Mucosa of stomach (tissue), 1 donor: ENCODE measurements around the gene SLC12A8.
A peak's percentile ranks its signal among the peaks of the same experiment; 100 is the strongest.

Source experiments
- H3K27me3 ChIP-seq: one replicate; pipeline ENCODE4 v1.7.0; 2013; ENCODE audit warnings: mild to moderate bottlenecking, low read length; ENCODE audit not compliant: control insufficient read depth, insufficient read depth
- H3K36me3 ChIP-seq: one replicate; pipeline ENCODE4 v1.7.0; 2013; ENCODE audit warnings: low read length; ENCODE audit not compliant: control insufficient read depth, insufficient read depth
- H3K4me1 ChIP-seq: one replicate; pipeline ENCODE4 v1.7.0; 2013; ENCODE audit warnings: mild to moderate bottlenecking, low read length; ENCODE audit not compliant: control insufficient read depth, insufficient read depth
- H3K4me3 ChIP-seq: one replicate; pipeline ENCODE4 v1.7.0; 2013; ENCODE audit warnings: low read length
- H3K9ac ChIP-seq: one replicate; pipeline ENCODE4 v1.7.0; 2013; ENCODE audit warnings: mild to moderate bottlenecking, low read length, moderate library complexity
- H3K9me3 ChIP-seq: one replicate; pipeline ENCODE4 v1.7.0; 2013; ENCODE audit warnings: mild to moderate bottlenecking, low read length, moderate library complexity; ENCODE audit not compliant: control insufficient read depth
- donor health status: Pancreatic carcinoma.

The SLC12A8 gene

DNA sequence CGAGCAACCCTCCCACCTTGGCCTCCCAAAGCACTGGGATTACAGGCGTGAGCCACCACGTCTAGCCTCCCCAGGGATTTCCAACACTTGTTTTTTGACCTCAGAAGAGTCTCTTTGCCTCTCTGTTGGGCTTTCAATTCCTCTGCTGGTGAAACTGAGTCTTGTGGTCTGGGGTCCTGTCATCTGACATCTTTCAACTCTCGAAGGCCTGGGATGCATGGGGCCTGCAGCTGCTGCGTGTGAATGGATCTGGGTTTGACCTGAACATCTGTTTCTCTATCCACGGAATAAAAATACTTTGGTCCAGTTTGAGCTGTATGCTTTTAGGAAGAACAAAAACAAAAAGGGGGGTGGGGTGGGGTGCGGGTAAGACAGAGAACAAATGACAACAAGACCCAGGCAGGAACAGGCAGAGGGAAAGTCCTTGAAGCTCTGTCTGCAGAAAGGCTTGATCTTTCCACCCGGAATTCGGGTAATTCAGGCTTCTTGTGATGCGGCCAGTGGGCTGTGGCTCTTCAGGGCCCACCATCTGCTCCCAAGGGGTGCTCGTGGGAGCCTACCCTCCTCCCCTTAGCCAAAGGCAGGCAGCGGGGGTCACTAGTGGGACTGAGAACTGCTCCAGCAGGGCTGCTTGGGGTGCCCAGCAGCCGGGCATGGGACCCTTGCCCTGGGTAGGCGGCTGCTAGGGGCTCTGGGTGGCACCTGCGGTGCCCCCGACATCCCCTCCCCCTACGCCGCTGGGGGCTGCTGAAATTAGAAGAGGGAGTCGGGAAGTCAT, 71.5 kb downstream of the SLC12A8 start:
- H3K4me3 ChIP-seq, result no peak overlapping the region
- no peaks in the 10 kb centered on the region for H3K36me3 ChIP-seq
- no peak overlapping the region for H3K9ac ChIP-seq
- peaks cover 8% of the 10 kb centered on the region for H3K4me1 ChIP-seq
- H3K9me3 ChIP-seq, result no peaks in the 10 kb centered on the region
- H3K27me3 ChIP-seq, result no peaks in the 10 kb centered on the region

DNA sequence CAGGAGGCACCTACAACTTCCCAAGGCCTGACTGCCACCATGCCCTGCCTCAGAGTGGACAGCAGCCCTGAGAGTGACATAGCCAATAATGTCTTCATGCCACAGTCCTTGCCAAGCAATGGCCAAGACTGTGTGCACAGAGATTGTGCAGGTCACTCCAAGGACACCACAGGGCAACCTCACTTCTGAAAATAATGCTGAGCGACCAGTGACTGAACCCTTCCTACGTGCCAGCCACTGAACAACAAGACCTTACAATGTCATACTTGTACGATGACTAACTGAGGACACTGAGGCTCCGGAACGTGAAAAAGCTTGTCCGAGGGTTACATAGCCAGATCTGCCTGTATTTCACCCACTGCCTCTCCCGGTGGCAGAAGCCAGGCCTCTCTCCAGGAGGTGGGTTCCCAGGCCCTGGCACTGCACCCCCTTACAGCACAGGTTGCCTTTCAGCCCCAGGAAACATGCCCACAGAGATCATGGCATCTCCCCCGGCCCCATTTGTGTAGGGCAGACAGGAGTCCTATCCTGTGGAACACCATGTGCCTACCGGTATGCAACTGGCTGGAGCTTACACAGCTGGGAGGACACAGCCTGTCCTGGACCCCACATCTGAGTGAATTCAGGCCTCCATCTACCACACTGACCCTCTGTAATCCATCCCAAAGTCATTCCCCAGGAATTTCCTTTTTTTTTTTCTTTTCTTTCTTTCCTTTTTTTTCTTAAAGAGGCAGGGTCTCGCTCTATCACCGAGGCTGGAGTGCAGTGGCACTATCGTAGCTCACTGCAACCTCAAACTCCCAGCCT, 72.3 kb downstream of the SLC12A8 start:
- Histone ChIP-seq H3K4me1 (peaks cover 8% of the 10 kb centered on the region), H3K4me3 (no peak overlapping the region), H3K9me3 (no peaks in the 10 kb centered on the region), H3K36me3 (peaks cover under 1% of the 10 kb centered on the region), H3K27me3 (no peaks in the 10 kb centered on the region), H3K9ac (no peak overlapping the region)

- Histone ChIP-seq H3K4me1 (peaks cover 4% of the 10 kb centered on the region), H3K27me3 (no peaks in the 10 kb centered on the region), H3K9me3 (no peaks in the 10 kb centered on the region), H3K36me3 (peaks cover 8% of the 10 kb centered on the region), H3K4me3 (no peak overlapping the region), H3K9ac (no peak overlapping the region)
Observed at GRCh38 chr3:125139386-125139785, 73.2 kb downstream of the SLC12A8 start.

DNA sequence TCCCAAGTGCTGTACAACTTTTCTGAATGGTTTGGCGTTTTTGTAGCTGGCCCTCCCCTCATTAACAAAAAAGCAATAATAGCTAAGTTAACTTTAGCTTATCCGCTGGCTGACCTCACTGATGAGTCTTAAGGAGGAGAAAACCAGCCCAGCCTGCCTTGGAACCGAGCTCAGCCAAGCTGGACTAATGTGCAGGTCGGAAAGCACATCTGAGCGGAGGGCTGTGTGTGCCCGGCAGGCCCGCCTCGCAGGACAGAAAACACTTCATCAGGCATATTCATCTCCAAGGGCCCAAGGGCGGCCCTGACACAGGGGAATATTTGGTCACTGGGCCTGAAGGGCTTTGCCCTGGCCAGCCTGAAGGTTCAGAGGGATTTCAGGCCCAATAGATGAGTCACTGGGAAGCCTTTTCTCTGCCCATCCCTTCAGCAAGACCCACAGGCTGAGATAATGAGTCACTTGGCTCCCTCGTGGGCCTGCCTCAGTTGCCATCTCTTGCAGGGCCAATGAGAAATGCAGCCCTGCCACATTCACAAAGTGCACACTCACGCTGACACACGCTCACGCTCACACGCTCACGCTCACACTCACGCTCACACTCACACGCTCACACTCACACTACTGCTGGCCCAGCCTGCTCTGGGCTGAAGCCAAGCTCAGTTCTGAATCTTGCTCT, 75.1 kb downstream of the SLC12A8 start:
- H3K36me3 ChIP-seq, result peaks cover 8% of the 10 kb centered on the region
- no peaks in the 10 kb centered on the region for H3K27me3 ChIP-seq
- no peak overlapping the region for H3K9ac ChIP-seq
- no peaks in the 10 kb centered on the region for H3K9me3 ChIP-seq
- H3K4me3 ChIP-seq, result no peak overlapping the region
- H3K4me1 ChIP-seq, result no peaks in the 10 kb centered on the region

- Histone ChIP-seq H3K27me3 (no peaks in the 10 kb centered on the region), H3K4me3 (no peak overlapping the region), H3K36me3 (peaks cover 8% of the 10 kb centered on the region), H3K9ac (no peak overlapping the region), H3K9me3 (no peaks in the 10 kb centered on the region), H3K4me1 (no peaks in the 10 kb centered on the region)
Observed at GRCh38 chr3:125136966-125137357, 75.6 kb downstream of the SLC12A8 start.

DNA sequence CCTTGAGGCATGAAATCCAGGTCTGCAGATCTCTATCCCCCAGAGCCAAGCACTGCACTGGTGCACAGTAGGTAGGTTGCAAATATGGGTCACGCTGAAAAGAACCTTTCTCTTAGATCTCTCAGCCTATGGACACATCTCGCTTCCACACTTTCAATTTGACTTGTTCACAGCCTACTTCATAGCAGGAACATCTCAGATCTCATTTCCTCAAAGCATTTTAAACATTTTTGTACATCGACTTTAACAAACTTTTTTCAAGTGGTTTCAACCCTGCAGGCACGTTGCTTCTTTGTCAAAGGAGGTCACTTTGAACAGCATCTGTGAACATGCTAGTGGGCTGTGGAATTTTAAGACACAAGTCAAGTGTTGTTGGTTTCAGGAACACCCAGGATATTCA, 76.0 kb downstream of the SLC12A8 start:
- no peak overlapping the region for H3K4me3 ChIP-seq
- H3K9me3 ChIP-seq, result no peaks in the 10 kb centered on the region
- no peaks in the 10 kb centered on the region for H3K4me1 ChIP-seq
- H3K9ac ChIP-seq, result no peak overlapping the region
- H3K36me3 ChIP-seq, result peaks cover 8% of the 10 kb centered on the region
- no peaks in the 10 kb centered on the region for H3K27me3 ChIP-seq

GRCh38 chr3:125134952-125135351, 77.6 kb downstream of the SLC12A8 start:
- H3K36me3 ChIP-seq, result peaks cover 8% of the 10 kb centered on the region
- H3K9me3 ChIP-seq, result no peaks in the 10 kb centered on the region
- H3K9ac ChIP-seq, result no peak overlapping the region
- no peak overlapping the region for H3K4me3 ChIP-seq
- no peaks in the 10 kb centered on the region for H3K4me1 ChIP-seq
- H3K27me3 ChIP-seq, result no peaks in the 10 kb centered on the region

DNA sequence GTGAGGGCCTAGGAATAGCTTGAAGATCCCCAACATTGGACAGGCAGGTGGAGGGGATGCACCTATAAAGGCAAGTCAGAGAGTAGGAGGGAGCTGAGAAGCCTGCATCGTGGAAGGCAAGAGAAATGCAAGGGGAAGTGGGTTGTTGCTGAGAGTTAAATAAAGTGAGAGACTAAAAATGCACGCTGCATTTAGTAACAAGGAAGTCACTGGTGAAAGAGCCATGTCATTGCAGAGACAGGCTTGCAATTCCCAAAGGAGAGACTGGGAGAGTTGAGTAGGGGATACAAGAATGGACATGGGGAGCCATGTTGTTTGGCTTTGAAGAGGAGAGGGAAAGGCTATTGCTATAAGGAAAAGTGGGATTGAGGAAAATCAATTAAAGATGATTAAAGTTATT, 79.7 kb downstream of the SLC12A8 start:
- Histone ChIP-seq H3K4me3 (no peak overlapping the region), H3K36me3 (peaks cover 8% of the 10 kb centered on the region), H3K4me1 (peaks cover 11% of the 10 kb centered on the region), H3K27me3 (no peaks in the 10 kb centered on the region), H3K9ac (no peak overlapping the region), H3K9me3 (no peaks in the 10 kb centered on the region)

DNA sequence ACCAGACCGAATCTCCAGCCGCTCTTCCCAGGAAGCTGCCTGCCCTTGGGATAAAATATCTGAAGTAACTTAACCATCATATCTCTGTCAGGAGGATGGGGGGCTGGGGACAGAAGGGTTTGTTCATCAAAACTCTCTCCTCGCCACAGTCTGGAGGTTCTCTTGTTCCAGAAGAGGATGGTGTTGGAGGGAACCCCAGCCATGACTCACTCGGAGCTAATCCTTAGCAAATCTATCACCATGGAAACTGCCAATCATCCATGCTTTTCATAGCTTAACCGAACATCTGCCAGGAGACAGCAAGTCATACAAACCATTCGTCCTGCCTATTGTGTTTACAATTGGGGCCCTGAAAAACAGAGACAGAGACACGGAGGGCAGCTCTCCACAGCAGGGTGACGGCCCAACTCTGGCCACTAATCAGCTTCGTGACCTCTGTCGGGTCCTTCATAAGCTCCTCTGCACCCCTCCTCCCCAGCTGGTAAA, 83.0 kb downstream of the SLC12A8 start:
- peak overlapping the region; percentile 1 for H3K9ac ChIP-seq
- no peaks in the 10 kb centered on the region for H3K27me3 ChIP-seq

GRCh38 chr3:125128861-125129501, 83.6 kb downstream of the SLC12A8 start:
- peaks cover 11% of the 10 kb centered on the region for H3K4me1 ChIP-seq
- no peaks in the 10 kb centered on the region for H3K27me3 ChIP-seq
- H3K9me3 ChIP-seq, result no peaks in the 10 kb centered on the region
- no peak overlapping the region for H3K4me3 ChIP-seq
- H3K9ac ChIP-seq, result no peak overlapping the region
- H3K36me3 ChIP-seq, result no peaks in the 10 kb centered on the region

More for the DNA sequence above, 83.0 kb downstream of the SLC12A8 start:
- Histone ChIP-seq H3K4me1 (peaks cover 11% of the 10 kb centered on the region), H3K36me3 (peaks cover 1% of the 10 kb centered on the region), H3K9me3 (no peaks in the 10 kb centered on the region), H3K4me3 (no peak overlapping the region)

- no peaks in the 10 kb centered on the region for H3K9me3 ChIP-seq
- no peaks in the 10 kb centered on the region for H3K36me3 ChIP-seq
- no peaks in the 10 kb centered on the region for H3K27me3 ChIP-seq
- H3K4me3 ChIP-seq, result no peak overlapping the region
- H3K9ac ChIP-seq, result no peak overlapping the region
- H3K4me1 ChIP-seq, result peaks cover 11% of the 10 kb centered on the region
Observed at GRCh38 chr3:125126323-125126722, 86.2 kb downstream of the SLC12A8 start.
